ENCODE results near the gene UGT1A6. TPM values are rescaled to one million over a fixed set of nuclear protein-coding genes. Genes with fewer than 3 reads are reported as not detected.

UGT1A6 gene
- total RNA-seq, 1 experiment from 2014 or later: not detected

DNA sequence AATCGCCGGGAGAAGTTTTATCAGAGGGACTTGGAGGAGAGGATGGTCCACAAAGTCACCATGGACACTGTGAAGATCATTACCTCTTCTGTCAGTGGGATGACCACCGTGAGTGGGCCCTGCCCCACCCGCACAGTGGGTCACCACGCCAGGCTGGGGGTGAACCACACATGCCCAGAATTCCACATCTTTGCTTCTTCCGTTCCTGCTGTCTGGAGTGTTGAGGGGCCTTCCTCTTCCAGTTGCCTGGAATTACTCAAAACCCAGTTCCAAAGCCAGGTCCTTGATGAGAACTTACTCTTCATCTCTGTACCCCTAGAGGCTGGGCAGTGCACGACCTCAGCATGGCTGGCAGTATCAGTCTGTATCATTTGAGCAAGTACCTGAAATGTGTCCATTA is 107.5 kb downstream of the UGT1A6 start:
- no peaks in the 10 kb centered on the region for H3K4me1 Mint-ChIP-seq
- POLR2A ChIA-PET: no interaction called here
- CTCF ChIA-PET: no interaction called here
- no peak for DNase-seq (ENCODE audit: low spot score)
- ATAC-seq: no peak
- H3K36me3 Mint-ChIP-seq: no peaks in the 10 kb centered on the region
- H3K4me3 Mint-ChIP-seq: no peak overlapping the region
- TF ChIP-seq ATF1 (CRISPR knock-in tag; IDR thresholded peaks at IDR 0.05): no peak
- no peak for TF ChIP-seq TEAD4 (CRISPR knock-in tag; IDR thresholded peaks at IDR 0.05)
- H3K27ac Mint-ChIP-seq: no peak overlapping the region
- no peaks in the 10 kb centered on the region; the same call in 1 of the 2 replicates for H3K27me3 Mint-ChIP-seq (ENCODE audit: low read depth)
- H3K9me3 Mint-ChIP-seq: peaks cover 13% of the 10 kb centered on the region

DNA sequence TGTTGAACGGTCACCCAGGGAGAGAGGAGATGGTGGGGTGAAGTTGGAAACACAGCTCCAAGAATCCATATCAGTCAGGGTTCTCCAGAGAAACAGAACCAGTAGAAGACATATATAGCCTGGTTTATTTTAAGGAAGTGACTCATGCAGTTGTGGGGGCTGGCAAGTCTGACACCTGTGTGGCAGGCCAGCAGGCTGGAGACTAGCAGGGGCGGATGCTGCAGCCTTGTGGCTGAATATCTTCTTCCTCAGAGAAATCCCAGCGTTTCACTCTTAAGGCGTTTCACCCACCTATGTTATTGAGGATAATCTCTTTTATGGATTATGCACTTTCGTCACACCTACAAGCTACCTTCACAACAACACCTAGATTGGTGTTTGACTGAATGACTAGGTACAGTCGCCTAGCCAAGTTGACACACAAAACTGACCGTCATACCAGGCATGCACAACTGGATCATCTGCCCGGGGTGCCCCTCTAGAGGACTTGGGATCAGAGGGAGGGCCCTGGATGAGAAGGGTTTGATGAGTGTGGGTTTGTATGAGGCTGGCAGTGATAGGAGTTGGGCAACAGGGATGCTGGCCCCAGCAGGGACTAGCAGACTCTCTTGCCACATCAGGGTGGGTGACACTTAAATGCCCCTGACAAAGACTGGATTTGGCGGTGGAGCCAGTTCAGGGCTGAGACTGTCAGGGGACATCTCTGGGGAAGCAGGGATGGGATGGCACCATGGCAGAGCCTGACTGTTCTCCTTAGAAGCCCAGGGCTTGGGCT is 108.9 kb downstream of the UGT1A6 start:
- peaks cover 13% of the 10 kb centered on the region for H3K9me3 Mint-ChIP-seq
- H3K36me3 Mint-ChIP-seq: no peaks in the 10 kb centered on the region
- no peak overlapping the region for H3K27ac Mint-ChIP-seq
- CTCF ChIA-PET: interaction anchor here (0.6 kb wide), 1 partner anchor 496 kb away, joined by 3 read pairs; no protein-coding TSS in a partner anchor
- POLR2A ChIA-PET: no interaction called here
- H3K27me3 Mint-ChIP-seq (ENCODE audit: low read depth): no peaks in the 10 kb centered on the region; the same call in 1 of the 2 replicates
- H3K4me1 Mint-ChIP-seq: no peaks in the 10 kb centered on the region
- ATAC-seq (no peak), DNase-seq (ENCODE audit: low spot score) (no peak)
- H3K4me3 Mint-ChIP-seq: no peak overlapping the region
- TF ChIP-seq RORB (CRISPR knock-in tag; IDR thresholded peaks at IDR 0.05) (no peak), FOXK1 (CRISPR knock-in tag; IDR thresholded peaks at IDR 0.05) (no peak)
- TF ChIP-seq, protein P1, sequence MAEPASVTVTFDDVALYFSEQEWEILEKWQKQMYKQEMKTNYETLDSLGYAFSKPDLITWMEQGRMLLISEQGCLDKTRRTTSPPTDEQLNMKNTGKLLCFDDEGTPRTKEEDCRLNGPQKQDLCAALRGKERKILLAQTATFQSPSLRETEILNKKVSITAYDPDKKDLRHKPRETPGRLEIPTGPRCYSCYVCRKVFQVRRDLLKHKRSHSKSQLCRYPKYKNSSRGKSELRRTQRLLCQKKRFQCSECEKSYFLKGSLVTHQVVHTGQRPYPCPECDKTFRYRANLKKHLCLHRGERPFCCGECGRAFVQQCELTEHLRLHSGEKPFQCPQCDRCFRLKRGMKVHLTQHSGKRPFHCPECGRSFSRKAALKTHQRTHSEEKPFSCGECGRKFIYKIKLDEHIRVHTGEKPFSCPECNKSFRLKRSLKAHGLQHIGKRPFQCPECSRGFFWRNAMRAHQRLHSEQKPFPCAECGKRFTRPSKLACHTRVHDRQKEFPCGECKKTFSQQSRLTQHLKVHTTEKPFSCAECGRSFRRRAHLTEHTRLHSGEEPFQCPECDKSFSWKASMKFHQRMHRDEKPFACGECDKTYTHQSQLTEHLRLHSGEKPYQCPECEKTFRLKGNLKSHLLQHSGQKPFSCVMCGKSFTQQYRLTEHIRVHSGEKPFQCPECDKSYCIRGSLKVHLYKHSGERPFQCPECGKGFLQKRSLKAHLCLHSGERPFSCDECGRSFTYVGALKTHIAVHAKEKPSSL (CRISPR knock-in tag; conservative IDR thresholded peaks at IDR 0.05): no peak

DNA sequence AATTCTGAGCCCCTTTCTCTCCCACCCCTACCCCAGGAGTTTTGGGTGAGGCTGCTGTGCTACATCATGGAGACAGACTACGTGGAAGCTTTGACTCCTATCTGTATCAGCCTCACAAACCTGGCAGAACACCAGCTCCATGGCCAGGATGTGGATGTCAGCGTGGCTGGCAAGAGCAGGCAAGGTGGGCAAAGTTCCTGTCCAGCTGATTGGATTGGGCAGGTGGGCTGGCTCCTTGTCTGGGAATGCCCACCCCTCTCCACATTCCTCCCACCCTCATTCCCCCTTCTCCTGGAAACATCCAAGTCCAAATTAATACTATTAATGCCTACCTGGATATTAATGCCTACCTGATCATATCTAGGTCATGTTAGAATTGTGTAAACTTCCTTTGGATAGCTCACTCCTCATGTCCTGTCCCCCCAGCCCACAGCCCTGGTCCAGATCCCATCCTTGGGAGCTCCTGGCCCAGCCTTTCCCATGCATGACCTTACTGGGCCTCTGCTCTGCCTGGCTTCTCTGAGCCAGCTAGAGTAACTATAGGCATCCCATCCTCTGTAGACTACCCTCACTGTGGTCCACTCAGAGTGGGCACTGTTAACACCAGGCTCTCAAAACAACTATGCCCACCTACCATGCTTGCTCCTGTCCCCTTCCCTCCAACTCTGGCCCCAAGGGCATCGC is 109.6 kb downstream of the UGT1A6 start:
- Mint-ChIP-seq H3K9me3 (peaks cover 13% of the 10 kb centered on the region), H3K27ac (no peak overlapping the region), H3K4me3 (no peak overlapping the region), H3K4me1 (no peaks in the 10 kb centered on the region), H3K36me3 (no peaks in the 10 kb centered on the region), H3K27me3 (ENCODE audit: low read depth) (no peaks in the 10 kb centered on the region; the same call in 1 of the 2 replicates)
- ChIA-PET POLR2A (no interaction called here), CTCF (interaction anchor here (0.6 kb wide), 1 partner anchor 495 kb away, joined by 3 read pairs; no protein-coding TSS in a partner anchor)
- DNase-seq (ENCODE audit: low spot score): no peak
- TF ChIP-seq JAZF1 (CRISPR knock-in tag; IDR thresholded peaks at IDR 0.05) (no peak), ZNF138 (CRISPR knock-in tag; conservative IDR thresholded peaks at IDR 0.05) (no peak), ZNF219 (CRISPR knock-in tag; IDR thresholded peaks at IDR 0.05; ENCODE audit: borderline replicate concordance) (no peak), TCF7 (CRISPR knock-in tag; IDR thresholded peaks at IDR 0.05; ENCODE audit: low read depth) (no peak), TEAD1 (CRISPR knock-in tag; IDR thresholded peaks at IDR 0.05) (no peak), ZNF317 (CRISPR knock-in tag; IDR thresholded peaks at IDR 0.05; ENCODE audit: borderline replicate concordance, low read depth) (no peak), TEAD4 (CRISPR knock-in tag; IDR thresholded peaks at IDR 0.05) (no peak), CREM (CRISPR knock-in tag; IDR thresholded peaks at IDR 0.05) (no peak), JUN (CRISPR knock-in tag; IDR thresholded peaks at IDR 0.05) (no peak), OVOL2 (CRISPR knock-in tag; IDR thresholded peaks at IDR 0.05; ENCODE audit: borderline replicate concordance) (no peak)
- TF ChIP-seq, protein P2, sequence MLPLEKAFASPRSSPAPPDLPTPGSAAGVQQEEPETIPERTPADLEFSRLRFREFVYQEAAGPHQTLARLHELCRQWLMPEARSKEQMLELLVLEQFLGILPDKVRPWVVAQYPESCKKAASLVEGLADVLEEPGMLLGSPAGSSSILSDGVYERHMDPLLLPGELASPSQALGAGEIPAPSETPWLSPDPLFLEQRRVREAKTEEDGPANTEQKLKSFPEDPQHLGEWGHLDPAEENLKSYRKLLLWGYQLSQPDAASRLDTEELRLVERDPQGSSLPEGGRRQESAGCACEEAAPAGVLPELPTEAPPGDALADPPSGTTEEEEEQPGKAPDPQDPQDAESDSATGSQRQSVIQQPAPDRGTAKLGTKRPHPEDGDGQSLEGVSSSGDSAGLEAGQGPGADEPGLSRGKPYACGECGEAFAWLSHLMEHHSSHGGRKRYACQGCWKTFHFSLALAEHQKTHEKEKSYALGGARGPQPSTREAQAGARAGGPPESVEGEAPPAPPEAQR (CRISPR knock-in tag; IDR thresholded peaks at IDR 0.05): no peak
- TF ChIP-seq, protein P3, sequence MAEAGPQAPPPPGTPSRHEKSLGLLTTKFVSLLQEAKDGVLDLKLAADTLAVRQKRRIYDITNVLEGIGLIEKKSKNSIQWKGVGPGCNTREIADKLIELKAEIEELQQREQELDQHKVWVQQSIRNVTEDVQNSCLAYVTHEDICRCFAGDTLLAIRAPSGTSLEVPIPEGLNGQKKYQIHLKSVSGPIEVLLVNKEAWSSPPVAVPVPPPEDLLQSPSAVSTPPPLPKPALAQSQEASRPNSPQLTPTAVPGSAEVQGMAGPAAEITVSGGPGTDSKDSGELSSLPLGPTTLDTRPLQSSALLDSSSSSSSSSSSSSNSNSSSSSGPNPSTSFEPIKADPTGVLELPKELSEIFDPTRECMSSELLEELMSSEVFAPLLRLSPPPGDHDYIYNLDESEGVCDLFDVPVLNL (CRISPR knock-in tag; IDR thresholded peaks at IDR 0.05; ENCODE audit: borderline replicate concordance, low read depth): no peak
- TF ChIP-seq, protein P4, sequence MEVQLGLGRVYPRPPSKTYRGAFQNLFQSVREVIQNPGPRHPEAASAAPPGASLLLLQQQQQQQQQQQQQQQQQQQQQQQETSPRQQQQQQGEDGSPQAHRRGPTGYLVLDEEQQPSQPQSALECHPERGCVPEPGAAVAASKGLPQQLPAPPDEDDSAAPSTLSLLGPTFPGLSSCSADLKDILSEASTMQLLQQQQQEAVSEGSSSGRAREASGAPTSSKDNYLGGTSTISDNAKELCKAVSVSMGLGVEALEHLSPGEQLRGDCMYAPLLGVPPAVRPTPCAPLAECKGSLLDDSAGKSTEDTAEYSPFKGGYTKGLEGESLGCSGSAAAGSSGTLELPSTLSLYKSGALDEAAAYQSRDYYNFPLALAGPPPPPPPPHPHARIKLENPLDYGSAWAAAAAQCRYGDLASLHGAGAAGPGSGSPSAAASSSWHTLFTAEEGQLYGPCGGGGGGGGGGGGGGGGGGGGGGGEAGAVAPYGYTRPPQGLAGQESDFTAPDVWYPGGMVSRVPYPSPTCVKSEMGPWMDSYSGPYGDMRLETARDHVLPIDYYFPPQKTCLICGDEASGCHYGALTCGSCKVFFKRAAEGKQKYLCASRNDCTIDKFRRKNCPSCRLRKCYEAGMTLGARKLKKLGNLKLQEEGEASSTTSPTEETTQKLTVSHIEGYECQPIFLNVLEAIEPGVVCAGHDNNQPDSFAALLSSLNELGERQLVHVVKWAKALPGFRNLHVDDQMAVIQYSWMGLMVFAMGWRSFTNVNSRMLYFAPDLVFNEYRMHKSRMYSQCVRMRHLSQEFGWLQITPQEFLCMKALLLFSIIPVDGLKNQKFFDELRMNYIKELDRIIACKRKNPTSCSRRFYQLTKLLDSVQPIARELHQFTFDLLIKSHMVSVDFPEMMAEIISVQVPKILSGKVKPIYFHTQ (CRISPR knock-in tag; IDR thresholded peaks at IDR 0.05): no peak
- no peak for ATAC-seq
